ENCODE data around the gene RNF187. TPM values are rescaled to one million over a fixed set of nuclear protein-coding genes. Genes with fewer than 3 reads are reported as not detected.
A peak's percentile ranks its signal among the peaks of the same experiment; 100 is the strongest.

RNF187 gene
- total RNA-seq, 1 experiment from 2014 or later, result 97.7 TPM

DNA sequence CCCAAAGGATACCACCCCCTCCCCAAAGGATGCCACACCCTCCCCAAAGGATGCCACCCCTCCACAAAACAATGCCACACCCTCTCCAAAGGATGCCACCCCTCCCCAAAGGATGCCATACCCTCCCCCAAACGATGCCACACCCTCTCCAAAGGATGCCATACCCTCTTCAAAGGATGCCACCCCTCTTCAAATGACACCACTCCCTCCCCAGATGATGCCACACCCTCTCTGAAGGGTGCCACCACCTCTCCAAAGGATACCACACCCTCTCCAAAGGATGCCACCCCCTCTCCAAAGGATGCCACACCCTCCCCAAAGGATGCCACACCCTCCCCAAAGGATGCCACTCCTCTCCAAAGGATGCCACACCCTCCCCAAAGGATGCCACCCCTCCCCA lies 48.9 kb upstream of the RNF187 start:
- Histone ChIP-seq H3K9me3 (ENCODE audit: low read length) (no peaks in the 10 kb centered on the region), H3K27ac (ENCODE audit: low read length) (no peak overlapping the region), H3K36me3 (ENCODE audit: low read depth, low read length) (no peaks in the 10 kb centered on the region), H2AFZ (ENCODE audit: low read length) (no peak overlapping the region), H4K20me1 (ENCODE audit: low read length) (no peaks in the 10 kb centered on the region), H3F3A (ENCODE audit: low read length, unreplicated experiment) (no peaks in the 10 kb centered on the region), H3K9me2 (replicated peaks; ENCODE audit: low read length) (no peaks in the 10 kb centered on the region), H3K9ac (ENCODE audit: low read length) (no peak overlapping the region), H3K4me2 (ENCODE audit: low read length) (no peak overlapping the region), H3K79me2 (ENCODE audit: low read length) (no peaks in the 10 kb centered on the region), H3K4me3 (ENCODE audit: low read length) (no peak overlapping the region), H3K4me1 (ENCODE audit: insufficient read depth, low read length) (0 out of 2 replicates have a peak, but pooled peaks cover 2% of the 10 kb centered on the region), H3K27me3 (ENCODE audit: low read length) (no peaks in the 10 kb centered on the region)
- 0 out of 2 replicates have a peak, but pooled peaks have one; percentile 14 for ATAC-seq
- intact Hi-C loops (cut with micrococcal nuclease), result no loop called here
- BruUV-seq (replicated peaks), result no TSS peak
- DNase-seq, result no peak
- ChIA-PET CTCF (no interaction called here), POLR2A (ENCODE audit: unreplicated experiment) (no interaction called here)
- TF ChIP-seq, protein P1, sequence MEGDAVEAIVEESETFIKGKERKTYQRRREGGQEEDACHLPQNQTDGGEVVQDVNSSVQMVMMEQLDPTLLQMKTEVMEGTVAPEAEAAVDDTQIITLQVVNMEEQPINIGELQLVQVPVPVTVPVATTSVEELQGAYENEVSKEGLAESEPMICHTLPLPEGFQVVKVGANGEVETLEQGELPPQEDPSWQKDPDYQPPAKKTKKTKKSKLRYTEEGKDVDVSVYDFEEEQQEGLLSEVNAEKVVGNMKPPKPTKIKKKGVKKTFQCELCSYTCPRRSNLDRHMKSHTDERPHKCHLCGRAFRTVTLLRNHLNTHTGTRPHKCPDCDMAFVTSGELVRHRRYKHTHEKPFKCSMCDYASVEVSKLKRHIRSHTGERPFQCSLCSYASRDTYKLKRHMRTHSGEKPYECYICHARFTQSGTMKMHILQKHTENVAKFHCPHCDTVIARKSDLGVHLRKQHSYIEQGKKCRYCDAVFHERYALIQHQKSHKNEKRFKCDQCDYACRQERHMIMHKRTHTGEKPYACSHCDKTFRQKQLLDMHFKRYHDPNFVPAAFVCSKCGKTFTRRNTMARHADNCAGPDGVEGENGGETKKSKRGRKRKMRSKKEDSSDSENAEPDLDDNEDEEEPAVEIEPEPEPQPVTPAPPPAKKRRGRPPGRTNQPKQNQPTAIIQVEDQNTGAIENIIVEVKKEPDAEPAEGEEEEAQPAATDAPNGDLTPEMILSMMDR (conservative IDR thresholded peaks at IDR 0.05; ENCODE audit: low read depth, low read length), result no peak
- TF ChIP-seq EZH2 (IDR thresholded peaks at IDR 0.05; ENCODE audit: low read length, unreplicated experiment) (no peak), EZH2phosphoT487 (IDR thresholded peaks at IDR 0.05; ENCODE audit: borderline replicate concordance, low read length) (no peak)

DNA sequence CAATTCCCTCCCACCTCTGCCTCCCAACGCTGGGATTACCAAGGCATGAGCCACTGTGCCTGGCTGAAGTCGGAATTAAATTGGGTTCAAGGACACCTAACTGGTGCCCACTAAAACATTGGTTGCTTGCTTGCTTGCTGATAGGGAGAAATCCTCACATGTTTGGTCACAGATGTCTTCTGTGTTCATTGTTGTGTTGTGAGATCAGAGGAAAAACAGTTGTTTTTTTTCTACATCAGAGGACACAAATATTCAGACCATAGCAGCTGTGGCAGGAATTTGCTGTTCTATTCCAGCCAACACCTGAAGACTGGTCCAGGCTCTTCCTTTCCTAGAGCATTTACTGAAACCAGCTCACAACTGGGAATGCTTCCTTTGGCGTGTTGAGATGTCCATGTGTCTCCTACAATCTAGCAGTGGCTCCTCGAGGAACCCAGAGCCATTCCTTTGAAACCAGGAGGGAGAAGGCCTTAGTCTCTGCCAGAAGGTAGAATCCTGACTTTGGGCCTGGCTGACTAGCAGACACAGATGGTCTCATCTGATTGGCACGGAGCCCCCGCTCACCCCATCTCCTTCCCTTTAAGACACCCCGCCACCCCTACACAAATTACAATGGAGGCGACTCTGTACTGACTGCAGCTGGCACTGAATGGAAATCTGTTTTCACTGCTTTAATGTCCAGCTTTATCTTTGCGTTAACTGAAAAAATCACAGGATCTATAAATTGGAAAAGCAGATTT lies 46.3 kb upstream of the RNF187 start:
- POLR2A ChIA-PET (ENCODE audit: unreplicated experiment), result no interaction called here

More for the DNA sequence above, 46.3 kb upstream of the RNF187 start:
- H3F3A ChIP-seq (ENCODE audit: low read length, unreplicated experiment), result no peaks in the 10 kb centered on the region
- H3K9ac ChIP-seq (ENCODE audit: low read length), result no peak overlapping the region
- intact Hi-C loops (cut with micrococcal nuclease), result no loop called here
- TF ChIP-seq EZH2phosphoT487 (IDR thresholded peaks at IDR 0.05; ENCODE audit: borderline replicate concordance, low read length) (no peak), EZH2 (IDR thresholded peaks at IDR 0.05; ENCODE audit: low read length, unreplicated experiment) (no peak)
- TF ChIP-seq, protein P1 (conservative IDR thresholded peaks at IDR 0.05; ENCODE audit: low read depth, low read length), result no peak
- no peaks in the 10 kb centered on the region for H3K9me3 ChIP-seq (ENCODE audit: low read length)
- H3K4me3 ChIP-seq (ENCODE audit: low read length), result no peak overlapping the region
- peaks cover 6% of the 10 kb centered on the region; the same call in 1 of the 2 replicates for H3K4me1 ChIP-seq (ENCODE audit: insufficient read depth, low read length)
- no TSS peak for BruUV-seq (replicated peaks)
- no peak for ATAC-seq
- H3K9me2 ChIP-seq (replicated peaks; ENCODE audit: low read length), result no peaks in the 10 kb centered on the region
- no peaks in the 10 kb centered on the region for H3K27me3 ChIP-seq (ENCODE audit: low read length)
- no peaks in the 10 kb centered on the region for H3K36me3 ChIP-seq (ENCODE audit: low read depth, low read length)
- H3K4me2 ChIP-seq (ENCODE audit: low read length), result no peak overlapping the region
- no peak for DNase-seq
- no peak overlapping the region for H3K27ac ChIP-seq (ENCODE audit: low read length)
- CTCF ChIA-PET, result interaction anchor here (0.6 kb wide), 1 partner anchor 1224 kb away, joined by 3 read pairs; no protein-coding TSS in a partner anchor
- H3K79me2 ChIP-seq (ENCODE audit: low read length), result no peaks in the 10 kb centered on the region
- no peaks in the 10 kb centered on the region for H4K20me1 ChIP-seq (ENCODE audit: low read length)
- H2AFZ ChIP-seq (ENCODE audit: low read length), result no peak overlapping the region

Data from PC-3 (cell line).